Melanocyte of skin (primary cell): ENCODE data around the gene TMEM179B. TPM values are rescaled to one million over a fixed set of nuclear protein-coding genes. Genes with fewer than 3 reads are reported as not detected.

Source experiments
- small RNA-seq, 2 donors: library from RNA; depleted of rRNA; stranded (forward); fragments of <200 nt; gene quantifications; one replicate each; pipeline ENCODE3, GENCODE V24; 2012
- total RNA-seq, 2 donors: library from RNA; depleted of rRNA; stranded (reverse); fragments of >200 nt; gene quantifications; 2 replicates each; pipeline ENCODE4 v1.2.3, GENCODE V29; 2012

The TMEM179B gene
- 10 to 100 TPM; 50.3 to 60.6 TPM for total RNA-seq

GRCh38 chr11:62787005-62787759 lies at the start of gene TMEM179B:
Gene TMEM179B, plus strand, starts transcription at chr11:62787402. Its CDS starts 30 bp downstream, at chr11:62787432.

GRCh38 chr11:62753736-62754603 lies 33.2 kb upstream of the TMEM179B start, which contains the start of gene ZBTB3:
Gene ZBTB3, minus strand, starts transcription at chr11:62754160. Its CDS starts 496 bp downstream, at chr11:62753664.

GRCh38 chr11:62771144-62772021 lies 15.8 kb upstream of the TMEM179B start, which contains the start of gene TAF6L:
Gene TAF6L, plus strand, starts transcription at chr11:62771396. Its CDS starts 4,388 bp downstream, at chr11:62775784.

GRCh38 chr11:62791501-62792201 lies 4.4 kb downstream of the TMEM179B start, which contains the start of gene TMEM223:
Gene TMEM223, minus strand, starts transcription at chr11:62792006. Its CDS starts 12 bp downstream, at chr11:62791994.

GRCh38 chr11:62805076-62805892 lies 18.1 kb downstream of the TMEM179B start, which contains the start of gene NXF1:
Gene NXF1, minus strand, starts transcription at chr11:62805440. Its CDS starts 84 bp downstream, at chr11:62805356.

GRCh38 chr11:62831520-62832335 lies 44.5 kb downstream of the TMEM179B start, which contains the start of gene STX5:
Gene STX5, minus strand, starts transcription at chr11:62832051. Its CDS starts 808 bp downstream, at chr11:62831243.

GRCh38 chr11:62832336-62833234 lies 45.4 kb downstream of the TMEM179B start, which contains the start of gene TEX54:
Gene TEX54, minus strand, starts transcription at chr11:62832841.

GRCh38 chr11:62839050-62839945 lies 52.1 kb downstream of the TMEM179B start, which contains the start of gene WDR74:
Gene WDR74, minus strand, starts transcription at chr11:62839590. Its CDS starts 20 bp downstream, at chr11:62839570.

Small RNA genes within 50 kb of the gene (small RNA-seq; reads per million reads assigned to genes)
- gene MIR6514 = 1.1 to 1.7 reads per million in 2 donors
- 0 reads per million in 2 donors for gene RNU6-118P

Other genes starting within 250 kb of the TMEM179B start
- gene AHNAK, start 240.6 kb upstream of the TMEM179B start, total RNA-seq = 100 to 1,000 TPM; 261 to 266 TPM
- 100 to 1,000 TPM; 357 to 708 TPM for gene EEF1G, start 213.5 kb upstream of the TMEM179B start, total RNA-seq
- gene TUT1, start 195.9 kb upstream of the TMEM179B start, total RNA-seq = 1 to 10 TPM; 6.5 to 7.0 TPM
- 100 to 1,000 TPM; 102 to 164 TPM for gene MTA2, start 185.5 kb upstream of the TMEM179B start, total RNA-seq
- gene EML3, start 174.6 kb upstream of the TMEM179B start, total RNA-seq = 10 to 100 TPM; 15.3 to 19.3 TPM
- gene ROM1, start 174.1 kb upstream of the TMEM179B start, total RNA-seq = 1 to 10 TPM in 1 of 2 donors, under 1 TPM in 1; 1.00 to 1.0 TPM
- gene B3GAT3, start 165.4 kb upstream of the TMEM179B start, total RNA-seq = 10 to 100 TPM; 50.3 to 51.3 TPM
- gene GANAB, start 140.8 kb upstream of the TMEM179B start, total RNA-seq = 100 to 1,000 TPM; 140 to 155 TPM
- gene INTS5, start 134.1 kb upstream of the TMEM179B start, total RNA-seq = 10 to 100 TPM; 26.2 to 28.0 TPM
- gene C11orf98, start 122.2 kb upstream of the TMEM179B start, total RNA-seq = 10 to 100 TPM; 26.5 to 36.0 TPM
- gene CSKMT, start 122.1 kb upstream of the TMEM179B start, total RNA-seq = 1 to 10 TPM; 6.7 to 7.6 TPM
- gene UQCC3, start 115.7 kb upstream of the TMEM179B start, total RNA-seq = 1 to 10 TPM; 5.9 to 7.3 TPM
- gene LBHD1, start 115.1 kb upstream of the TMEM179B start, total RNA-seq = 1 to 10 TPM; 4.3 to 5.5 TPM
- gene UBXN1, start 108.3 kb upstream of the TMEM179B start, total RNA-seq = 10 to 100 TPM; 59.2 to 83.9 TPM
- gene LRRN4CL, start 97.9 kb upstream of the TMEM179B start, total RNA-seq = 1 to 10 TPM; 1.0 to 1.3 TPM
- 10 to 100 TPM; 70.3 to 71.9 TPM for gene BSCL2, start 80.0 kb upstream of the TMEM179B start, total RNA-seq
- gene GNG3, start 79.7 kb upstream of the TMEM179B start, total RNA-seq = not detected
- 10 to 100 TPM in 1 of 2 donors, 1 to 10 TPM in 1; 5.7 to 10.3 TPM for gene HNRNPUL2, start 59.9 kb upstream of the TMEM179B start, total RNA-seq
- gene TTC9C, start 58.9 kb upstream of the TMEM179B start, total RNA-seq = 10 to 100 TPM; 27.2 to 33.6 TPM
- 10 to 100 TPM in 1 of 2 donors, 1 to 10 TPM in 1; 6.3 to 14.5 TPM for gene ZBTB3, start 33.2 kb upstream of the TMEM179B start, total RNA-seq
- gene POLR2G, start 25.8 kb upstream of the TMEM179B start, total RNA-seq = 10 to 100 TPM; 37.9 to 72.9 TPM
- gene TAF6L, start 16.0 kb upstream of the TMEM179B start, total RNA-seq = 10 to 100 TPM; 28.0 to 31.0 TPM
- 10 to 100 TPM; 14.5 to 23.0 TPM for gene TMEM223, start 4.6 kb downstream of the TMEM179B start, total RNA-seq
- 10 to 100 TPM; 31.7 to 32.0 TPM for gene NXF1, start 18.0 kb downstream of the TMEM179B start, total RNA-seq
- 10 to 100 TPM; 22.0 to 26.5 TPM for gene STX5, start 44.6 kb downstream of the TMEM179B start, total RNA-seq
- not detected for gene TEX54, start 45.4 kb downstream of the TMEM179B start, total RNA-seq
- 10 to 100 TPM; 33.7 to 87.9 TPM for gene WDR74, start 52.2 kb downstream of the TMEM179B start, total RNA-seq
- 100 to 1,000 TPM; 486 to 693 TPM for gene SLC3A2, start 93.5 kb downstream of the TMEM179B start, total RNA-seq
- gene CHRM1, start 134.0 kb downstream of the TMEM179B start, total RNA-seq = 1 to 10 TPM in 1 of 2 donors, under 1 TPM in 1; under 0.01 to 1.3 TPM
- not detected for gene SLC22A6, start 197.6 kb downstream of the TMEM179B start, total RNA-seq
- not detected for gene SLC22A8, start 228.4 kb downstream of the TMEM179B start, total RNA-seq